GM21825 (cell line): ENCODE data around the gene PPEF2.
A peak's percentile ranks its signal among the peaks of the same experiment; 100 is the strongest.
"Not testable (repeated sequence)": the region's sequence is repeated elsewhere in the genome, so short reads cannot be mapped to it uniquely, and the experiment has no call there.

ENCODE experiments used
- ATAC-seq: cut with Tn5 transposase; IDR thresholded peaks from one replicate; pipeline ENCODE4 v1.9.1; 2021; ENCODE audit warnings: mild to moderate bottlenecking, moderate library complexity; ENCODE audit not compliant: unreplicated experiment

The PPEF2 gene, protein sequence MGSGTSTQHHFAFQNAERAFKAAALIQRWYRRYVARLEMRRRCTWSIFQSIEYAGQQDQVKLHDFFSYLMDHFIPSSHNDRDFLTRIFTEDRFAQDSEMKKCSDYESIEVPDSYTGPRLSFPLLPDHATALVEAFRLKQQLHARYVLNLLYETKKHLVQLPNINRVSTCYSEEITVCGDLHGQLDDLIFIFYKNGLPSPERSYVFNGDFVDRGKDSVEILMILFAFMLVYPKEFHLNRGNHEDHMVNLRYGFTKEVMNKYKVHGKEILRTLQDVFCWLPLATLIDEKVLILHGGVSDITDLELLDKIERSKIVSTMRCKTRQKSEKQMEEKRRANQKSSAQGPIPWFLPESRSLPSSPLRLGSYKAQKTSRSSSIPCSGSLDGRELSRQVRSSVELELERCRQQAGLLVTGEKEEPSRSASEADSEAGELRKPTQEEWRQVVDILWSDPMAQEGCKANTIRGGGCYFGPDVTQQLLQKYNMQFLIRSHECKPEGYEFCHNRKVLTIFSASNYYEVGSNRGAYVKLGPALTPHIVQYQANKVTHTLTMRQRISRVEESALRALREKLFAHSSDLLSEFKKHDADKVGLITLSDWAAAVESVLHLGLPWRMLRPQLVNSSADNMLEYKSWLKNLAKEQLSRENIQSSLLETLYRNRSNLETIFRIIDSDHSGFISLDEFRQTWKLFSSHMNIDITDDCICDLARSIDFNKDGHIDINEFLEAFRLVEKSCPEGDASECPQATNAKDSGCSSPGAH

DNA sequence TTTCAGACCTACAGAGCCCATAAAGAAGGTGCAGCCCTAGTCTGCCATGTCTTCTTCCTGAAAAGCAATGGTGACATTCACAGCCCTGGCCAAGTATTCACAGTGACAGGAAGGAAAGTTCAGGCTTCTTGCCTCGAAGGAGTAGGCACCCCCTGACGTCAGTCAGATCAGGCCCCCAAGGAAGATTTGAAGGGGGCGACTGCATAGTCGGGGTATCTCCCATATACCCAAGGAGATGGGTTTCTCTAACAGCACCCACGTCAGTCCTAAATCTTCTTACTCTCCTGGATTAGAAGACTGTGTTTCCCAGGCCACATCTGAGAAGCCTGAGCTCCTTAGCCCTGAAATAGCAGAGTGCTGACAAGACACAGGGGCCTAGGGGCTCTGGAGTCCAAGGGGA is at the start of gene PPEF2:
PPEF2 (minus strand) TSS at position 101 of the 400 bp plus-strand sequence. CDS start 6,127 bp downstream, outside the sequence.
- ATAC-seq, result no peak

DNA sequence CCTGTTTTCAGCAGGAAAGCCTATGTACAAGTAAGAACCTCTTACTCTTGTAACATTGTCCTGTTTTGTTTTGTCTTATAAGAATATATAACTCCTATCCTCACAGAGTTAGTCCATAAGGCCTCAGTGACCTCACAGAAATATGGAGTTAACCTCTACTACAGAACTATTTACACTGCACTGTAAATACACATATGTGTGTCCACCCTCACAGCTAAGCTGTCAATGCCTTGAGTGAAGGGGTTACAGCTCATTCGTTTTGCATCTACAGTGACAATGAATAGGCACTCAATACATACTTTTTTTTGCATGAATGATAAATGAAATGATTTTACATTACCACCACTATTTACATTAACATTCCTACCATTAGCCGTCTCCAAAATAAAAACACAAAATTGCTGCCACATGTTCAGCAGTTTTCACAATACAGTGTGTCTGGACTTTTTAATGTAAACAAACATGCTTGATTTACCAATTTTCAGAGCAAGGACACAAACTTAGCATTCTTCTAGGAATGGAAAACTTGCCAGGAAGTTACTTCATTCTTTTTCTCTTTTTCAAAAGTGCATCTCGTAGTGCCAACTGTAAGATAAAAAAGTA is 48.1 kb upstream of the PPEF2 start:
- no peak for ATAC-seq

DNA sequence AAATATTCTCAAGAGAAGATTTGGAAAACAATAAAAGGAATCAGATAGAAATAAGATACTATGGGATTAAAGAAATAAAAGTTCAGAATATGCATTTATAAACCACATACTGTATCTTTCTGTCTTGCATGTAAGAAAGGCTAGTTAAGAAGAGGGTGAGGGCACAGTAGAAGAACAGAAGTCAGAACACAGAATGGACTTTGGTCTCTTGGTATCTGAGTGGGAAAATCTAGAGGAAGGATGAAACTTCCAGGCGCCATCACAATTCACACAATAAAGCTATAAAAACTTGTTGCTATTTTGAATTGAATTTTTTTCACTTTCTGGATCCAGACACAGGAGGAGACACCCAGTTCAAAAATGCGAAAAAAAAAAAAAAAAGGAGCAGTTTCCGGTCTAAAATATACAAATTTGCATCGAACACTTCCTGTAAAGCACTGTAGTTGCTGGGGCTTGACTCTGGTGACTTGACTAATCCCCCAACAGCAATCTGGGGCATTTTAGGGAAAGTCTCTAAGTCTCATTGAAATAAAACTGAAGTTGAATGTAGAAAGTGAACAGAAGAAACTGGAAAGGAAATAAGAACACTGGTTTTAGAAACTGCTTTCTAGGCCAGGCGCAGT is 46.7 kb upstream of the PPEF2 start:
- ATAC-seq, result peak; percentile 74

DNA sequence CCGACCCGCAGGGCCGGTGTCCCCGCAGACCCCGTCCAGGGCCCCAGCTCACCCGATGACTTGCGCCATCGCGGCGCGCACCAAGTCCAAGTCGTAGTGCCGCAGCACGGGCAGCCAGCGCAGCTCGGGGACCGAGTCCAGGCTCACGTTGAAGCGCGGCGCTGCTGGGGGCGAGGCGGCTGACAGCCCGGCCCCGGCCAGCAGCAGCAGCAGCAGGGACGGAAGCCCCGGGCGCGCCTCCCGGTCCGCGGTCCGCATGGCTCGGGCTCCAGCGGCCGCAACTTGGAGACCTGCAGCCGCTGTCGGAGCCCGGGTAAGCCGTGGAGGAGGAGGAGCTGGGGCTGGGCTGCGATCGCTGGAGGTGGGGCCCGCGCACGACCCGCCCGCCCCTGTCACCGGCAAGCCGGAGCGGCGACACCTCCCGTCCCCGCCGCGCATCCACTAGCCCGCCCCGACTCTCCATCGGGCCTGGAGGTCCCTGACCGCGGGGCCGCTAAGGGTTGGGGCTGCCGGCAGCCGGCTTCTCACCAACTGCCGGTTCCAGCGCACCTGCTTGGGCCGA is 38.5 kb upstream of the PPEF2 start, which contains the start of gene NAAA:
NAAA (minus strand) TSS at position 322 of the 562 bp plus-strand sequence; CDS start at position 258, 64 bp downstream.
- peak; percentile 82 for ATAC-seq

DNA sequence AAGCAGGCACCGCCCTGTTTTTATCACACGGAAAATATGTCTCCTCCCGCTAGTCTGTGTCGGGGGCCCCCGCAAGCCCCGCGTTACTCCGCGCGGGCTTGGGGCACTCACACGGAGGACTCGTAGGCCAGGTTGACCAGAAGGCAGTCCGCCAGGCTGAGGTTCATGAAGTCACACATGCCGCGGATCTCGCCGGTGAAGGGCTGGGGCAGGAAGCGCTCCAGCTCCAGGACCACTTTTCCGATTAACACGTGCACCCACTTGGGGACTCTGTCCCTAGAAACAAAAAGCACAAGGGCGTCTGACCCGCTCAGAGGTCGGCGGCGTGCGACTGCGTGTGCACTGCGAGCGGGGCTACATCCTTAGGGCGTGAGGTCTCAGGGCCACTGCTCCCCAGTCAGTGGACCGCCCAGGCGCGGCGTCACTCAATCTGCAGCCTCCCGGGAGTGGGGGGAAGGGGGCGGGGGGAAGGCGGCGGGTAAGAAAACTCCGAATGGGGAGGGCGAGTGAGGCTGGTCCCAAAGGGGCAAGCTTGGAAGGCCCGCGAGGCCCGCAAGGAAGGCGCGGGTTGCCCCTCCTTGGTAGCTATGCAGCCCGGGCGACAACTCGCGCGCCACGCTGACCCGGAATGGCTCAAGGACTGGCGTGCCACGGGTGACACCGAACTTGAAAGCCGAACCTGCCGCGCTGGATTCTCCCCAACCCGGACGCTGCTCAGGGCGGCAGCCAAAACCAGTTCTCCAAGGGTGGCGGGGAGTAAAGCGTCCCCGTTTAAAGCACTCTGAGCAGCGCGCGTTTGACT is 37.8 kb upstream of the PPEF2 start:
- ATAC-seq, result peak; percentile 57

DNA sequence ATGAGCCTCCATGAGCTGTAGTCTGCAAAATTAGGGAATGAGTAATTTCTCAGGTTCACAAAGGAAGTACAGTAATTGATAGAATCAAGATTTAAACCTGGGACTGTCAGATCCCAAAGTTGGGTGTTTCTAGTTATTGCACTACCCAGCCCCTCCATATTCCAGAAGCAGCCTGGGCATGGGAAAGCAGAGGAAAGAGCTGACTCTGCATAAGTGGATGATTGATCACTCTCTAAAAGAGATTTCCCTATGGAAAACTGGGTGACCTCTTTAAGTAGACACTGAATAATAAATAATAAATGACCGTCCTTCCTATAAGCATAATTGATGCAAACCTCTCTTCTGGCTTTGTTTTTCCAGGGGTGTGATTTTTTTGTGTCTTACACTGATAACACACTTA is 33.4 kb upstream of the PPEF2 start:
- no peak for ATAC-seq

DNA sequence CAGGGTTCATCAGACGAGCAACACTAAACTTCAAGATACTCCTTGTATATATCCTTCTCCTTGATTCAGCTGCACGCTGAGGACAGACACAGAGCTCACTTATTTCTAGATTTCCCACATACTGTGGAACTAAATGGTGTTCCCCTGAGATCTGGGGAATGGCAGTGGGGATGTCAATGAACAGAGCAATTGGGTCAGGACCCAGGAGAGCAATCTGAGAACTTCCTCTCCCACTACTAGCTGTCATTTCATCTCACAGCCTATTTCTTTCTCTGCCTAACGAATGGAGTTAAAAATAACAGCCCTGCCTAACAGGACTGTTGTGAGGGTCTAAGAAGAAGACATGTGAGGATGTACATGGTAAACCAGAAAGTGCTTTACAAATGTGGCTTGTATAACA is 27.9 kb upstream of the PPEF2 start:
- no peak for ATAC-seq

DNA sequence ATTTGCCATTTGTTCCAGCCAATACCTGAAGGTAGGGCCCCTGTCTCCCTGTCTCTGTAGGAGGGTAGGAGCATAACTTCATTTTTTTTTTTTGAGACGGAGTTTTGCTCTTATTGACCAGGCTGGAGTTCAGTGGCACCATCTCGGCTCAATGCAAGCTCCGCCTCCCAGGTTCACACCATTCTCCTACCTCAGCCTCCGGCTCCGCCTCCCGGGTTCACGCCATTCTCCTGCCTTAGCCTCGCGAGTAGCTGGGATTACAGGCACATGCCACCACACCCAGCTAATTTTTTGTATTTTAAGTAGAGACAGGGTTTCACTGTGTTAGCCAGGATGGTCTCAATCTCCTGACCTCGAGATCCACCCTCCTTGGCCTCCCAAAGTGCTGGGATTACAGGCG is 22.7 kb upstream of the PPEF2 start:
- ATAC-seq, result not testable (repeated sequence)

DNA sequence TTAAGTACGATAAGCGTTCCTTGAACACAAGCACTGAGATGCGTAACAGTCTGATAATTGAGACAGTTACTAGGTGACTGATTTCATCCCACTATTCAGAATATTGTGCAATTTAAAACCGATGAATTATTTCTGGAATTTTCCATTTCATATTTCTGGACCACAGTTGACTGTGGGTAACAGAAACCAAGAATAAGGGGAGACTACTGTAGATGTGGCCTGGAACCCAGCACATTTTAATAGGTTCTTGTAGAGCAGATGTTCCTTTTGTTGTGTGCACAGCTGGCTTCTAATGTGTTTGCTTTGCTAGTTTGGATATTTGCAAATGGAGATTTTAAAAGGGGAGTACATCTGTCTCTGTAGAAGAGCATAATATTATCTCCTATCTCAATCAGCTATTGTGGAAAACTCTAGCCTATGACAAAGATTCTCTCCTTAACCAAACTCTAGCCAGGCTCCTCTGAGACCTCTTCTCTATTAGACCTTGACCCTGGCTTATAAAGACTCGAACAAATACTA is 22.1 kb upstream of the PPEF2 start:
- no peak for ATAC-seq

DNA sequence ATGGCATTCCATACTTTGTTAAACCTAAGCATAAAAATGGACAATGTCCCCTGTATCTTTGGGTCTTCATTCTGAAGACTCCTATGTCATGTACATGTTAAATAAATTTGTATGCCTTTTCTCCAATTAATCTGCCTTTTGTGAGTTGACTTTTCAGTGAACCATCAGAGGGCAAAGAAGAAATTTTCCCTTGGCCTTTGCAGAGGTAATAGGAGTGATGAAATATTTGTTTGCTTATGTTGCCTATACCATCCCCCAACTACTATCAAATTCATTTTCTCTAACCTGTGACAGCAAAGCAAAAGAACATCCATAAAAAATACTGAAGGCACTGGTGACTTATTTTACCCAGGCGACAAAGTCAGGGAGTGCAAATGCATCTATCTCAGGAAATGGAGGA is 20.3 kb upstream of the PPEF2 start:
- ATAC-seq, result no peak

DNA sequence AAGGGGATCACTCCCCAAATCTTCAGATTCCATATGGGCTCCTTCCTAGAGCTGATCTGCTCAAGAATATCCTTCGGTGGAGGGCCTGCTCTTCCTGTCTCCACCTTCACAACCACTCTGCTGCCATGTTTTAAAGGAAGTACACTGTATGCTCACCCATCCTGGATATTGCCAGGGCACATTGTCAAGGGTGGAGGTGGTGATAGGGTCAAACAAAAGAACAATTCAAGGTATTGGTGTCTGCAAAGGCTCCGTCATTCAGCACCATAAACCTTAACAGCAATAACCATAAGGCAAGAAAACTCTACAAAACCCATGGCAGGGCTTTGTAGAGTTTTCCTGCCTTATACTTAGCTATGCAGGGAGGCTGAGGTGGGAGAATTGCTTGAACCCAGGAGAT is 19.7 kb upstream of the PPEF2 start:
- ATAC-seq, result no peak

DNA sequence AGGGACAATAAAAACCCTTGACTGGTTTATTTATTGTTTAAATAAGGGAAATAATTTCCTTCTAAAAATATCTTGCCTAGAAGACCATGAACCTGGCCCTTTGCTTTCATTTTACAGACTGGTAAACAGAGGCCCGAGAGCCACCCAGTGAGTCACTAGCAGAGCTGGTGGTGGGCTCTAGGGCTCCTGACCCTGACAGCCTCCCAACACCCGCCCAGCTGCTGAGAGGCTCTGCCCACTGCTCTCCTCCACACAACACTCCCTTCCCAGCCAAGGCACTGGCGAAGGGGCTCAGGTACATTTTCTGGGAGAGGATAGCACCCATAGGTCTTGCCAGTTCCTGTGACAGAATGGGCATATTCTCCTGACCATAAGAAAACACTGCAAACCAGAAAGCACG is 18.1 kb upstream of the PPEF2 start:
- ATAC-seq, result no peak

DNA sequence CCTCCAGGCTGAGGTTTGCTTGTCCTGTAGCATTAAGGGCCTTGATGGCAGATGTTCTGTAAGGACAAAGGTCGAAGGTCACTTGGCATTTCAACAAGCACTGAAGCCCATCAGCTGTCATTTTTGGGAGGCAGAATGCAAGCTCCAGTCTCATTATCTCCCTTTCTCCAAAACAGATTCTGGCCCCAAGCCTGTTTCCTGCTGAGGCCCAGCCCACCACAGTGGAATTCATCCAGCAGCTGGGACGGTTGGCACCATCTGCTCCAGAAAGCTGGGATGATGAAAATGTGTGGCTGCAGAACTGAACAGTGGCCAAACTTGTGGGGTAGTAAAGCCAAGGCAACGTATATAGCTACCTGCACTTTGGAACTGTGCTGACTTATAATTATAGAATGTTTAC is 17.7 kb upstream of the PPEF2 start:
- ATAC-seq, result no peak

DNA sequence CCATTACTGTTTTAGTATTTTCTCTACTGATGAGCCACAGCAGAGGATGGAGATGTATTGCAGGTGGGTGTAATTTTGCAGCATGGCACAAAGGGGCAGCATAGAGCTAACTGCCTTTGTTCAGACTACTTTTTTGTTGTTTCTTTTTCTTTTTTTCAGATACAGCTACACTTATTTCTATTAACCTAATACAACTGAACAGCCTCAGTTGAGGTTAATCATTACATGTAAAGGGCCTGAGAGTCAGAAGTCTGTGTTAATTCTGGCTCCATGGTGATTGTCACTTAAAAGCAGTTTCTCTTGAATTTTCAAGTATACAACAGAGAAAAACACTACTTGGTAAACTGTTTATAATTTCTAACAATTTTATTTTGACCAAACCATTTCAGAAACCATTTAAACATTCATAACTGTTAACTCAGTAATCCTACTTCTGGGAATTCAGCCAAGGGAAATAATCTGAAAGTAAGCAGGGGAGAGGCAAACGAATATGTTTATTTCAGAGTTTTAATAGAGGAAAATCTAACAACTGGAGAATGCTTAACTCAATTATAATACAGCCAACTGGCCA is 13.9 kb upstream of the PPEF2 start:
- no peak for ATAC-seq

DNA sequence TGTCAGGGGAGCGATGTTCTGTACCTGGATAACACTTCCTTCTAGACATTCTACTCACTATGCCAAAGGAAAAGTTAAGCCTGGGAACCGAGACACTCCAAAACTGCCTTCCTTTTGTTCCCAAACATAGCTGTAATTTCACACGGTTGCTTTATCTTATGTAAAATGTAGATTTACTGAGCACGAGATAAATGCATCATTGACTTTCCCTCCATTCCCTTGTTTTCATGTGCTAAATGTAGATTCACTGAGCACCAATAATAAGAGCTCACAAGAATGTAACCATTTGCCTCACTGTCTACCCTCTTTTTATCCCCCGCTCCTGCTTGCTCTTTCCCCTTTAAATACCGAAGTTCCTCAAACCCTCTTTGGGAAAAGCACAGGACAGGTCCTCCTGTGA is 10.7 kb upstream of the PPEF2 start:
- ATAC-seq, result no peak

DNA sequence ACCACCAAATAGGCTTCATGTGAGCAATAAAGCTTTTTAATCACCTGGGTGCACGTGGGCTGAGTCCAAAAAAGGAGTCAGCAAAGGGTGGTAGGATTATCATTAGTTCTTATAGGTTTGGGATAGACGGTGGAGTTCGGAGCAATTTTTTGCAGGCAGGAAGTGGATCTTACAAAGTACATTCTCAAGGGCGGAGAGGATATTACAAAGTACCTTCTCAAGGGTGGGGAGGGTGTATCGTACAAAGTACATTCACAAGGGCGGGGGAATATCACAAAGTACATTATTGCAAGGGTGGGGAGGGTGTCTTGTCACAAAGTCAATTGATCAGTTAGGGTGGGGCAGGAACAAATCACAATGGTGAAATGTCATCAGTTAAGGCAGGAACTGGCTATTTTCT is 8.6 kb upstream of the PPEF2 start:
- ATAC-seq, result not testable (repeated sequence)

DNA sequence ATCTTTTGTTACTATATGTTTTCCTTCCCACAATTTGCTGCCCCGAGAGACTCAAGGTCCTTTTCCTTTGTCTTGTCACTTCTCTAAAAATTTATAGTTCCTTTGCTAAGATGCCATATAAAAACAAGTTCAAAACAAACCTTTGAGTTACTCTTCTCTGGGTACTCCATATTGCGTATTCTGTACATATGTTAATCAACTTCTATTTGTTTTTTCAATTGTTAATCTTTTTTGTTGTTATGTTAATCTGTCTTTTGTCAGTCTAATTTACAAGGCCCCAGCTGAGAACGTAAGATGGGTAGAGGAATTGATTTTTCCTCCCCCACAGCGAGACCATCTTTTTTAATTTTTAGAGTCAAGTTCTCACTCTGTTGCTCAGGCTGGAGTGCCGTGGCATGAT is 7.2 kb upstream of the PPEF2 start:
- no peak for ATAC-seq

DNA sequence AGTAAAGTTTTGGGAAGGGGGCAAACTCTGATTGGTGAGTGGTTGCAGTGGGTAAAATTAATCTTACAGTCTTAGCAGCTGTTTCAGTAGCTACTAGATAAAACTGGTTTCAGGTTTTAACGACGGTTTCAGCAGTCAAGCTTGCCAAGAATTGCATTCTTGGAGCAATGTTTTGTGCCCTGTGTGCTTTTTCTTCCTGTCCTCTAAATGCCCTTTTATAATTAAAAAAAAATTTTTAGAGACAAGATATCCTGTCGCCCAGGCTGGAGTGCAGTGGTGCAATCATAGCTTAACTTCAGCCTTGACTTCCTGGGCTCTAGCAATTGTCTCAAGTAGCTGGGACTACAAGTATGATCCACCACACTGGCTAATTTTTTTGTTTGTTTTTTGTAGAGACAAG is 6.3 kb upstream of the PPEF2 start:
- ATAC-seq, result no peak

DNA sequence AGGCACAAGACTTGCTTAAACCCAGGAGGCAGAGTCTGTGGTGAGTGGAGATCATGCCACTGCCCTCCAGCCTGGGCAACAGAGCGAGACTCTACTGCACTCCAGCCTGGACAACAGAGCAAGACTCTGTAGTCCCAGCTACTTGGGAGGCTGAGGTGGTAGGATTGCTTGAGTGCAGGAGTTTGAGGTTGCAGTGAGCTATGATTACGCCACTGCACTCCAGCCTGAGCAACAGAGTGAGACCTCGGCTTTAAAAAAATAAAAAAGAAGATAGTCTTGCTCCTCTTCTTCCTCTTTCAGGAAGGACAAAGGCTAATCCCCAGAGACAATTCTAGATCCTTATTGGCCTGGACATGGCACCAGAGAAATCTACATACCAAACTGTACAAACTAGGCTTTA is 5.7 kb upstream of the PPEF2 start:
- ATAC-seq, result no peak

DNA sequence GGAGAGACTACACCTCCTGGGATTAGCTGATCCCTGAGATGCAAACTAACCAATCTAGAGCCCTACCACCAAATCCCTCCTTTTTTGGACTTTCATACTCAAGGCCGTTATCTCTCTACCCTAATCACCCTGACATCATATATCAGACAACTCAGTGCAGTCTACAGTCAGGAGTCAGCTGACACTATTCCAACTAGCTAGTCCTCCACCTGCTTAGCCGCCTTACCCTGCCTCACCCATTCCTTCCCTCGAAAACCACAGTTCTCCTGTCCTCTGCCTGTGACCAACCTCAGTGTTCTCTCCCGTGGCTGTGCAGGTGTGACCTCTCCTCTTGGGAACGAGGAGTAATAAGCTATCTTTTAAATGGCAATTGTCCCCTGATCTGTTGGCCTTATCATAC is 1.8 kb upstream of the PPEF2 start:
- ATAC-seq, result no peak
